ENCODE measurements around the gene PTPRO.

The PTPRO gene

DNA sequence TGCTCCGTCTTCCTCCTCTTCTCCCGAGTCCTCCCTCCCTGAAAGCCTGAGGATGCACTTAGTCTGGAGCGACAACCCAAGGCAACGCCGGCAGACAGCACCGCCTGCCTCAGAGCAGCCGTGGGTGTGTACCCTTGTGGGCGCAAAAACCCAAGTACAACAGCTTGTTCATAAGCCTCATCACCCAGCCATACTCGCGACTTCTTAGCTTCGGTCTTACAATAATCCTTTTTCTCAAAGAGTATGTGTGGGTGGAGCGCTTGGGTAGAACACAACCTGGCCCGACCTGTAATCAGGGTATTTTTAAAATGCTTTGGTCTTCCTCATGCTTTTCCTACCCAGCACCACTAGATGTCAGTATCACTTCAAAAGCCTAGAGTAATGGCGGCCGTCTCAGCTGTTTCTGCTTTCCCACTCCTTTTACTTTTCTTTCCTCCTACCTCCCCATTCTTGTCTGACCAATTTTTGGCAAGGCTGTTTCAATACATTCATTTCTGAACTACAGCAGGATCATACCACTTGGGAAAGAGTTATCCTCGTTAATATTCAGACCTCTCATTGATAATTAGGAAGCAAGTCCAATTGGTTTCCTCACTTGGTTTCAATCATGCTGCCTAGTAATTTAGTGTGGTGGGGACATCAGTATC, 268.0 kb downstream of the PTPRO start:
- Histone ChIP-seq H3K9ac (ENCODE audit: low read depth, low read length) (peak overlapping the region; percentile 47), H3K36me3 (ENCODE audit: insufficient read depth, low read length) (no peaks in the 10 kb centered on the region), H3K4me1 (ENCODE audit: insufficient read depth, low read length) (peaks cover 3% of the 10 kb centered on the region; the same call in 1 of the 2 replicates), H3K9me3 (ENCODE audit: control insufficient read depth, insufficient read depth, low read length) (no peaks in the 10 kb centered on the region)

DNA sequence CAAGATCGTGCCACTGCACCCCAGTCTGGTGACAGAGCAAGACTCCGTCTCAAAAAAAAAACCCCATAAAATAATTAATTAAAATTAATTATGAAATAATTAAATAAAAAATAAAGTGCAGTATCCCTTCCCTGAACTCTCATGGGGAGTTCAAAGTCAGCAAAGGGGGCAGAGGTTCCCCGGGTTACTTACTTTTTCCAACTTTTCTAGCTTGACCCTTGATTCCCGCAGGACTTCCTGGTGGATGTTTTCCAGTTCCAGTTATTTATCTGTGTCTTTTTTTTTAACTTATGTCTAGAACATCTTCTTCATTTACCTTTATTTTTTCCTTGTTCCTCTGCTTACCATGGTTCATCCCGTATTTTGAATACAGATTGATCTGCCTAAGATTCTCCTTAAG, 269.5 kb downstream of the PTPRO start:
- Histone ChIP-seq H3K9ac (ENCODE audit: low read depth, low read length) (no peak overlapping the region), H3K9me3 (ENCODE audit: control insufficient read depth, insufficient read depth, low read length) (no peaks in the 10 kb centered on the region), H3K4me1 (ENCODE audit: insufficient read depth, low read length) (peaks cover 3% of the 10 kb centered on the region; the same call in 1 of the 2 replicates), H3K36me3 (ENCODE audit: insufficient read depth, low read length) (no peaks in the 10 kb centered on the region)

DNA sequence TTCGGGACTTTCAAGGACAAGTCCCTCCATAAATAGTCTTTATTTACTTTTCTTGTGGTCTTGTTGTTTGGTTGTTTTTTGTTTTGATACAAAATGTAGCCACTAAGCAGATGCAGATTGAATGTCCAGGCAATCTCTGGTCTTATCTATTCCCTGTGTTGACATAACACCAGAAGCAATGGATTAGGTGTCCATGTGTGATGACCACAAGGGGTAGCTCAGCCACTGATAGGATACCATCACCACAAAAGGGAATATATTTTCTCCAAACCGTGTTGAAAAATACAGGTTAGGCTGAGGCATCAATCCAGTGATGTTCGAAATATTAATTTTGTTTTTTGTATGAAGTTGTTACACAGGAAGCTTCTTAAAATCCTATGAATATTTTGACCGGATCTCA, 270.6 kb downstream of the PTPRO start:
- H3K9ac ChIP-seq (ENCODE audit: low read depth, low read length): no peak overlapping the region
- H3K36me3 ChIP-seq (ENCODE audit: insufficient read depth, low read length): no peaks in the 10 kb centered on the region
- peaks cover 3% of the 10 kb centered on the region; the same call in 1 of the 2 replicates for H3K4me1 ChIP-seq (ENCODE audit: insufficient read depth, low read length)
- no peaks in the 10 kb centered on the region for H3K9me3 ChIP-seq (ENCODE audit: control insufficient read depth, insufficient read depth, low read length)

DNA sequence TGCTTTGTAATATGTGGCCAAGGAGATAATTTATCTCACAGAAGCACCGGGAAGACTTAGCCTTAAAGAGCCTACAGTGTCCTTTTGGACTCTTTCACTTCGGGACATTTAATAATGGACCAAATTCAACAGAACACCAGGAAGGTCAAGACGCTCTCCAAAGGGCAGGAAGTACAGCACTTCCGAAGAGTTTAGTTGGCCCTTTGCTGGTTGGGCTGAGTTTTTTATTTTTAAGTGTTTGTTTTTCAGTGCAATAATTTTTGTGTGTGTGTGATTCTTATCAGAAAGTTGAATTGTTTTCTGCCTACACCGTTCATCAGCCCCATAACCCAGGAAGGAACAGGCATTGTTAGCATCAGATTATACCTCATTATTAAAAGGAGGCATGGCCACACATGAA, 273.9 kb downstream of the PTPRO start:
- Histone ChIP-seq H3K9me3 (ENCODE audit: control insufficient read depth, insufficient read depth, low read length) (no peaks in the 10 kb centered on the region), H3K36me3 (ENCODE audit: insufficient read depth, low read length) (no peaks in the 10 kb centered on the region)

DNA sequence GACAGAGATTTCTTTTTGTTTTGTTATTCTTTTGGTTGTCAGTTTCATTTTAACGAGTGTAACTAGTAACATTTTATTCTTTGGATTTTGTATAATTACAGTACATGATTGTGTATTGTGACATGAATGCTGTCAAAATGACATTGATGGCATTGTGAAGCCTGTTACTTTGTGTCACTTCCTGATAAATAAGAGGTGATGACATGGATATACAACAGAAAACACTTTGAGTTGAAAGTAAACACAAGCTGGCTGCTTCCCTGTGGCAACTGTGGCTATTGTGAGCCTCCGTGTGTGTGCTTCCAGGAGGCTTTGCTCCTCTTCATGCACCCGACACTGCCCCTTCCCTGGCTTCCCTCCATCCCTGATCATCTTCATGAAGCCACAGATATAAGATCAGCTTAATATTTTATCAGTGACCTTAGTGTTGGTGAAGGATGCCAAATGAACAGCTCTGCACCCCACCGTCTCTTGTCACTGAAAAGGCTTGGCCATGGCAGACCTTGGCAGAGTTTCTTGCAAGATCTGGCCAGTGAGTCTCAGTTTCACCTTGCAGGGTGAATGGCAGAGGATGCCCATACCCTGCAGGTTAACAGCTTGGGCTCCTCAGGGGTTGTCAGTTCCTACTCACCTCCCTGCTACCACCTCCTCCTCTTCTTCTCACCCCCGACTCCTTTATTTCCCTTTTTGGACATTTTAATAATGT, 275.0 kb downstream of the PTPRO start:
- Histone ChIP-seq H3K36me3 (ENCODE audit: insufficient read depth, low read length) (no peaks in the 10 kb centered on the region), H3K9me3 (ENCODE audit: control insufficient read depth, insufficient read depth, low read length) (no peaks in the 10 kb centered on the region), H3K9ac (ENCODE audit: low read depth, low read length) (no peak overlapping the region), H3K4me1 (ENCODE audit: insufficient read depth, low read length) (no peaks in the 10 kb centered on the region)

More for the DNA sequence above, 273.9 kb downstream of the PTPRO start:
- H3K9ac ChIP-seq (ENCODE audit: low read depth, low read length): no peak overlapping the region
- H3K4me1 ChIP-seq (ENCODE audit: insufficient read depth, low read length): peaks cover 3% of the 10 kb centered on the region; the same call in 1 of the 2 replicates

DNA sequence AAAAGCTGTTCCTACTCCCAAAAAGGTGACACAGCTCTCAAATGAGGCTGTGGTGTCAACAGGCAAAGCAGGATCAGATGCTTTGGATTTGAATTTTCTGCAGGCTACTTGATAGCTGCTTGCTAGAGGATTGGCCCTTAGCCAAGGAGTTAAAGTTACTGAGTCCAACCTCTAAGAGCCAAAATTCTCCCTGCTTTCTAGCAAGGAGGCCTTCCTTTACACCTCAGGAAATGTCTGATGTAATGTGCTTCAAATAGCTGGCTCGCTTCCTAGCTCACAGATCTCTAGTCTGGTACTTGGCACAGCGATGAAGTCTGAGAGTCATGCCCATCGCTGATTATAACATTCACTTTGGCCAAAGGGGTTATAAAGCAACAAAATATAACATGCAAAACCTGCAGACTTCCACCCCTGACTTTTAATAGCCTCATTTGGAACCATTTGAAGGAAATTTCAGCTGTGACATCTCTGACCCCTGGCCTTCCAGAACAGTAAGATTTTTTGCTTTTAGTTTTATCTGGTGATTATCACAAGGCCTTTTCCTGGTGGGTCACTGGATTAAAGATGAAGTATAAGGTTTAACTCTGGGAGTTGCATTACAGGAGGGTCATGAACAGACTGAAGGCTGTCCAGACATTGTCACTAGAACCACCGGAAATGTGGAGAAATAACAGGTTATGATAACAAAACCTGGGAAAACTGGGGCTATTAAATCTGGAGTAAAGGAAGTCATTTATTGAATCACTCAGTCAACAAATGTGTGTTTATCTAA, 277.1 kb downstream of the PTPRO start:
- H3K4me1 ChIP-seq (ENCODE audit: insufficient read depth, low read length): no peaks in the 10 kb centered on the region
- H3K36me3 ChIP-seq (ENCODE audit: insufficient read depth, low read length): no peaks in the 10 kb centered on the region
- H3K9ac ChIP-seq (ENCODE audit: low read depth, low read length): no peak overlapping the region
- no peaks in the 10 kb centered on the region for H3K9me3 ChIP-seq (ENCODE audit: control insufficient read depth, insufficient read depth, low read length)

DNA sequence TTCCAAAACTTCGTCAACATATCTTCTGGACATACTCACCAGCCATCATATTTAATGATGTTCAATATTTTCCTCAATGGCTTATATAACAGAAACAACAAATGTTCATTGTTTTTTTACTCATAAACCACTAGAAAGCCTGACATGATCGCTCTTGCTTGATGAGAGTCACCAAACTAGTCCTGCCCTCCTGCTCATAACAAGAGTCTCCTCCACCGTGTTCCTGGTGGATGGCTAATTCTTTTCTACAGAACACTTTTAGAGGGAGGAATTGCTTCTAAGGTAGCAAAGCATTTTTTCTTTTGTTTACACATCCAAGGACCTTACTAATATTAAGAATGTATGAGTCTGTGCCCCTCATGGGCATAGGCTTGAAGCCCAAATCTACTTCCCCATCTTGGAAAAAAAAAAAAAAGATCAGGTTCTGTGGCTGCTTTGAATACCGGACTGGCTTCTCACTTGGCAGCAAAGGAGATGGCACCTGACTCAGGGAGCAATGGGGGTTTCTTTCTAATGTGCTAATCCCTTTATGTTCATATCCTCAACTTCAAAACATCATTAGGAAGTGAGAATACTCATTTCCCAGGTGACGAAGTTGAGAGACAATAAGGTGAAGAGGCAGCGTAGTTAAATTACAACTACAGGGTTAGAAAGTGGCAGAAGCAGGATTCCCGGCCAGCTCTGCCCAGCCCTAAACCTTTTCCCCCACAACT, 278.1 kb downstream of the PTPRO start:
- Histone ChIP-seq H3K9ac (ENCODE audit: low read depth, low read length) (no peak overlapping the region), H3K9me3 (ENCODE audit: control insufficient read depth, insufficient read depth, low read length) (no peaks in the 10 kb centered on the region), H3K4me1 (ENCODE audit: insufficient read depth, low read length) (no peaks in the 10 kb centered on the region), H3K36me3 (ENCODE audit: insufficient read depth, low read length) (no peaks in the 10 kb centered on the region)

DNA sequence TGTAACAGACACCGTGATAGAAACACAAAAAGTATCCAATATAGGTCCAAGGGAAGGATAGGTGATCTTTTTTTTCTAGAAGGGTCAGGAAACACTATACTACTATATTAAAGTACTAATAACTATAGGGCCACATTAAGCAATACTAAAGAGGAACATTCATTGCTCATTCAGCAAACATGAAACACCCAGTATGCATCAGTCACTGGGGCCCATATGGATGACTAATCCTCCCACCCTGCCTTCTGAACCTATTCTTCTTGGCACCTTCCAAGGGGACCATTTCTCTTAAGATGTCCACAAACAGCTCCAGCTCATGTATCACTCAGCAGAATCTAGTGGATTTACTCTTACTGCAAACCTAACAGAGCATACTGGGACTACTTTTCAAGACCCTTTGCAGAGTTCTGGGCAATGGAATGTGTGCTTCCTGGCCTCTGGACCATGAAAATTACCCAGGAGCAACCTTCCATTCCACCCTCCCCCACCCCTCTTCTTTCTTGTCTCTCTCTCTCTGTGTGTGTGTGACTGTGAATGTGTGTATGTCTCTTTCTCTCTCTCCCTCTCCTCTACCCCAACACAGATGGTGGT, 279.0 kb downstream of the PTPRO start:
- Histone ChIP-seq H3K9me3 (ENCODE audit: control insufficient read depth, insufficient read depth, low read length) (no peaks in the 10 kb centered on the region), H3K36me3 (ENCODE audit: insufficient read depth, low read length) (no peaks in the 10 kb centered on the region), H3K4me1 (ENCODE audit: insufficient read depth, low read length) (no peaks in the 10 kb centered on the region), H3K9ac (ENCODE audit: low read depth, low read length) (no peak overlapping the region)

DNA sequence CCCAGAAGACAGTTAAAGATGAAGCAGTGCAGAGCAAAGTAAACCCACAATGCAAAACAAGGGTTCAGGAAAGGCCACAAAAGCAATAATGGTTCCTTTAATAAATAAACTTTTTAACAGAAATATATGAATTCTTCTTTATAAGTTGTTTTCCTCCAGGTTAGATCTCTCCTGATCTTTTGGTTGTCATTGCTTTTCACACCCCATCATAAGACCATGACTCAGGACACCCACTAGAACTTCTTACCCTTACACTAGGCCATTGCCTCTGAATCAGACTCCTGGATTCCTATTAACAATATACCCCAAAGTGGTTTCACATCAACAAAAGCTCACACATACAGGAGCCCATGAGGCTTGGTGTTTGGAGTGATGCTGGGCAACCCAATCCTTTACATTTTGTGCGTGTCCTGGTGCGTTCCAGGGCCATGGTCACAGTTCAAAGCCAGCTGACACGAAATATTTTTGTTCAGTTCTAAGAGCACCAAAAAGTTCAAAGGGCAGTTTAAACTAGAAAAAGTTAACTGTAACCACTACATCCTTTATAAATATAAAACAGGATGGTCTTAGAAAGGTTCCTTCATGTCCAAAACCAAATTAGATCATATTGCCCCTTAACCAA, 279.9 kb downstream of the PTPRO start:
- Histone ChIP-seq H3K4me1 (ENCODE audit: insufficient read depth, low read length) (no peaks in the 10 kb centered on the region), H3K9me3 (ENCODE audit: control insufficient read depth, insufficient read depth, low read length) (no peaks in the 10 kb centered on the region), H3K9ac (ENCODE audit: low read depth, low read length) (no peak overlapping the region), H3K36me3 (ENCODE audit: insufficient read depth, low read length) (no peaks in the 10 kb centered on the region)

DNA sequence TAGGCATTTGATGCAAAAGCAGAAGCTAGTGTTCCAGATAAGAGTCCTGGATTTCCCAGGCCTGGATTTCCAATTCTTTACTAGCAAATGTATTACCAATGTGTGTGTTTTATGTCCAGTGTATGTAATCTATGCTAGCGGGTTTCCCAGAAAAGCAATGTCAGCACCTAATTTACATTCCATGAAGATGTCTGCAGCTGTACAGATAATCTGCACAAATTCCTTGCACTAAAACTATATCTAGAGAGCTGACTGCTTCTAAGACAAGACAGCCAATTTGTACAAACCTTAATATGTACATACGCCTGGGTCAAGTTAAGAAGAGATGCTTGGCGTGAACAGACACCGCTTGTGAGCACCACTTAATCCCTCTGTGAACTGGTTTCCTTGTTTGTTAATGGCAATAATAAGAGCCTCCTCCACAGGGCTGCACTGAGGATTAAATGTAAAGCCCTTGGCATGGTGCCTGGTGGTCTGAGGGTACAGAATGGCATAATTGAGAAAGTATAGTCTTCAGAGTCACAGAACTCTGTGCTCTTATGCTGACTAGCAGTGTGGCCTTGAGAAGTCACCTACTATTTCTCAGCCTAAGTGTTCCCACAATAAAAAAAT, 281.3 kb downstream of the PTPRO start:
- H3K4me1 ChIP-seq (ENCODE audit: insufficient read depth, low read length): no peaks in the 10 kb centered on the region
- no peaks in the 10 kb centered on the region for H3K9me3 ChIP-seq (ENCODE audit: control insufficient read depth, insufficient read depth, low read length)
- no peak overlapping the region for H3K9ac ChIP-seq (ENCODE audit: low read depth, low read length)
- no peaks in the 10 kb centered on the region for H3K36me3 ChIP-seq (ENCODE audit: insufficient read depth, low read length)

DNA sequence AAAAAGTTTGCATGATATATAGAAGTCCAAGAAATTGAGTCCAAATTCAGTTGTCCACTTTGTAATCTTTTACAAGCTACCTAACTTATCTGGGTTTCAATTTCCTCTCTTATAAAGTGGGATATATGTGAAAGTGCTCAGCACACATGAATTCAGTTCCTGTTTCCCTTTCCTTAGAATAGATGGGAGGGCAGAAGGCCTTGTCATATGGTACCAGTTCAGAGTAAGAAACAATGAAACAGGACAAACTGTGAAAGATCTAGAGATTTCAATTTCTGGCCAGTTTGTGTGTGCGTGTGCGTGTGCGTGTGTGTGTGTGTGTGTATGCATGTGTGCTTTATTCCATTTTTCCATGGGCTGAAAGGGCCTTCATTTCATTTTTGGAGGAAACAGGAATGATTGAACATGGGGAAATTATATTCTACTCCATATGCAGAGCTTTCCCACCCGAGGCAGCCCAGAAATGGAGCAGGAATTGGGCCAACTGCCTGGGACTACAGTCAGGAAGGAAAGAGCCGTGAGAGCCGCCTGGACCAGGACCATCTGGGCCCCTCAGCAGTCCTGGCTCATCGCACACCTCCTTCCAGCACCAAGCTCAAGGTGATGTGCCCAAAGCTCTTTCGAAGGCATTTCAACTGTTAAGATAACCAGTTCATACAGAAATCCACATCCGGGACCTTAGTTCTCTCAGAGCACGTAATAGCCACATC, 283.7 kb downstream of the PTPRO start:
- H3K36me3 ChIP-seq (ENCODE audit: insufficient read depth, low read length): no peaks in the 10 kb centered on the region
- H3K4me1 ChIP-seq (ENCODE audit: insufficient read depth, low read length): no peaks in the 10 kb centered on the region
- no peak overlapping the region for H3K9ac ChIP-seq (ENCODE audit: low read depth, low read length)
- H3K9me3 ChIP-seq (ENCODE audit: control insufficient read depth, insufficient read depth, low read length): no peaks in the 10 kb centered on the region

DNA sequence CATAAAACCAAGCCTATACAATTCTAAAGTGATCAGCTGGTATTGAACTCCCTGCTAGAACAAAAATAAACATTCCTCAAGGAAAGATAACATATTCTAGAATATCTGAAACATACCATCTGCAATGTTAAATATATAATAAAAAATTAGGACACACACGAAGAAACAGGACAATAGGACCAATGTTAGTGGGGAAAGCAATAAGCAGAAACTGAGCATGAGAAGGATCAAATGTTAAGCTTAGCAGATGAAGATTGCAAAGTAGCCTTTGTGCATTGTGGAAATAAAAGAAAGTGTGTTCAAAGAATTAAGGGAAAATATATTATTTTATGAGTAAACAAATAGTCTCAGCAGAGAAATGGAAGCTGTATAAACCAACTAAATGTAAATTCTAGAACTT, 286.1 kb downstream of the PTPRO start:
- no peaks in the 10 kb centered on the region for H3K4me1 ChIP-seq (ENCODE audit: insufficient read depth, low read length)
- no peaks in the 10 kb centered on the region; the same call in 1 of the 2 replicates for H3K9me3 ChIP-seq (ENCODE audit: control insufficient read depth, insufficient read depth, low read length)
- H3K9ac ChIP-seq (ENCODE audit: low read depth, low read length): no peak overlapping the region
- H3K36me3 ChIP-seq (ENCODE audit: insufficient read depth, low read length): no peaks in the 10 kb centered on the region

DNA sequence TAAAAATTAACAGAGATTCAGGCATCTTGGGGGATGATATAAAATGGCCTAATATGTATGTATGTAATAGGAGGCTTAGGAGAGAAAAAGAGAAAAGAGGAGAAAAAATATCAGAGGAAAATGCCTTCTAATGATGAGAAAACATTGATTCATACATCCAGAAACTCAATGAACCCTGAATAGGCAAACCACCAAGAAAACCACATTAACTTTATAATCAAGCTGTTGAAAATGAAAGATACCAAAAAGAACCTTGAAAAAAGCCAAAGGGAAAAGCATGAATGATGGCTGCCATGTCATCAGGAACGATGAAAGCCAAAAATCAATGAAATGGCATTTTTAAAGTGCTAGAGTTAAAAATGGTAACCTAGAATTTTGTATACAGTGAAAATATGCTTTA, 286.6 kb downstream of the PTPRO start:
- Histone ChIP-seq H3K4me1 (ENCODE audit: insufficient read depth, low read length) (no peaks in the 10 kb centered on the region), H3K36me3 (ENCODE audit: insufficient read depth, low read length) (no peaks in the 10 kb centered on the region), H3K9me3 (ENCODE audit: control insufficient read depth, insufficient read depth, low read length) (no peaks in the 10 kb centered on the region; the same call in 1 of the 2 replicates), H3K9ac (ENCODE audit: low read depth, low read length) (no peak overlapping the region)
